Measurements from ENCODE around the gene MYO9B.

MYO9B gene

GRCh38 chr19:17194608-17195007 is 119.0 kb downstream of the MYO9B start:
- DNase-seq = no peak

- DNase-seq = no peak
Measured at GRCh38 chr19:17195106-17195505, 119.5 kb downstream of the MYO9B start.

GRCh38 chr19:17196610-17197009 is 121.0 kb downstream of the MYO9B start:
- DNase-seq = no peak

- DNase-seq = no peak
Measured at GRCh38 chr19:17197666-17198065, 122.1 kb downstream of the MYO9B start.

- no peak for DNase-seq
Measured at GRCh38 chr19:17200408-17201079, 125.0 kb downstream of the MYO9B start.

- no peak for DNase-seq
Measured at GRCh38 chr19:17202249-17202648, 126.7 kb downstream of the MYO9B start.

GRCh38 chr19:17202713-17203112 is 127.1 kb downstream of the MYO9B start:
- DNase-seq = no peak

GRCh38 chr19:17205237-17206140 is 129.9 kb downstream of the MYO9B start:
- peak; percentile 65 for DNase-seq

- DNase-seq = no peak
Measured at GRCh38 chr19:17206736-17207581, 131.4 kb downstream of the MYO9B start.

- DNase-seq = peak; percentile 61
Measured at GRCh38 chr19:17209126-17210036, 133.8 kb downstream of the MYO9B start.

GRCh38 chr19:17210296-17210695 is 134.7 kb downstream of the MYO9B start:
- no peak for DNase-seq

- no peak for DNase-seq
Measured at GRCh38 chr19:17211547-17212446, 136.2 kb downstream of the MYO9B start.

- no peak for DNase-seq
Measured at GRCh38 chr19:17213334-17213733, 137.8 kb downstream of the MYO9B start.

GRCh38 chr19:17214508-17215126 is 139.0 kb downstream of the MYO9B start:
- DNase-seq = no peak

- DNase-seq = peak; percentile 90
Measured at GRCh38 chr19:17215127-17215971, 139.8 kb downstream of the MYO9B start, which contains the start of gene USE1. Gene USE1, plus strand, starts transcription at chr19:17215357. Its CDS starts 49 bp downstream, at chr19:17215406.

- DNase-seq = no peak
Measured at GRCh38 chr19:17216058-17216670, 140.6 kb downstream of the MYO9B start.

GRCh38 chr19:17219286-17219685 is 143.7 kb downstream of the MYO9B start:
- DNase-seq = no peak

- DNase-seq = peak; percentile 33
Measured at GRCh38 chr19:17220207-17220758, 144.7 kb downstream of the MYO9B start.

GRCh38 chr19:17225053-17225452 is 149.5 kb downstream of the MYO9B start:
- DNase-seq = no peak

Measured in CD4-positive, alpha-beta T cell treated with Interleukin-15 for 1 hour (primary cell).